Trophoblast cell (in vitro differentiated cells and primary cell): ENCODE measurements around the gene IL15.

Source experiments
- DNase-seq, 2 donors: peaks; one replicate each; pipeline ENCODE4 v3.0.0-alpha.2; 2016
- H2AFZ ChIP-seq: 2 replicates; pipeline ENCODE4 v1.6.1; 2013; ENCODE audit warnings: low read length, moderate library complexity, mild to moderate bottlenecking; ENCODE audit not compliant: insufficient read depth, poor library complexity
- H2AK5ac ChIP-seq: 2 replicates; pipeline ENCODE4 v1.6.1; 2013; ENCODE audit warnings: mild to moderate bottlenecking, low read length
- H2BK120ac ChIP-seq: 2 replicates; pipeline ENCODE4 v1.6.1; 2013; ENCODE audit warnings: low read length, mild to moderate bottlenecking, moderate library complexity; ENCODE audit not compliant: insufficient read depth, poor library complexity
- H2BK12ac ChIP-seq: 2 replicates; pipeline ENCODE4 v1.6.1; 2013; ENCODE audit warnings: mild to moderate bottlenecking, low read length, moderate library complexity
- H2BK5ac ChIP-seq: 2 replicates; pipeline ENCODE4 v1.6.1; 2013; ENCODE audit warnings: low read length, low read depth, moderate library complexity, mild to moderate bottlenecking; ENCODE audit not compliant: poor library complexity
- H3K14ac ChIP-seq: 2 replicates; pipeline ENCODE4 v1.6.1; 2013; ENCODE audit warnings: mild to moderate bottlenecking, low read length
- H3K18ac ChIP-seq: 2 replicates; pipeline ENCODE4 v1.6.1; 2013; ENCODE audit warnings: mild to moderate bottlenecking, low read length
- H3K23ac ChIP-seq: 2 replicates; pipeline ENCODE4 v1.6.1; 2013; ENCODE audit warnings: low read length
- H3K27ac ChIP-seq: 2 replicates; pipeline ENCODE4 v1.5.1; 2013; ENCODE audit warnings: low read depth, mild to moderate bottlenecking, inconsistent platforms, low read length, moderate library complexity
- H3K27me3 ChIP-seq: 2 replicates; pipeline ENCODE4 v1.6.1; 2013; ENCODE audit warnings: inconsistent platforms, mild to moderate bottlenecking, low read length, moderate library complexity; ENCODE audit not compliant: insufficient read depth
- H3K36me3 ChIP-seq, 2 experiments: 1 replicate in 1 of 2; 2 replicates in 1 of 2; pipeline ENCODE4 v1.6.1; 2013; ENCODE audit warnings: low read length in 2 of 2, mild to moderate bottlenecking in 2 of 2, moderate library complexity in 1 of 2; ENCODE audit not compliant: insufficient read depth in 2 of 2, control insufficient read depth in 1 of 2
- H3K4ac ChIP-seq: 2 replicates; pipeline ENCODE4 v1.6.1; 2013; ENCODE audit warnings: low read depth, mild to moderate bottlenecking, low read length, moderate library complexity
- H3K4me1 ChIP-seq, 2 experiments: 1 replicate in 1 of 2; 2 replicates in 1 of 2; pipeline ENCODE4 v1.6.1; 2013; ENCODE audit warnings: low read length in 2 of 2, mild to moderate bottlenecking in 2 of 2, moderate library complexity in 1 of 2; ENCODE audit not compliant: insufficient read depth in 2 of 2, control insufficient read depth in 1 of 2
- H3K4me2 ChIP-seq: 2 replicates; pipeline ENCODE4 v1.6.1; 2013; ENCODE audit warnings: inconsistent platforms, mild to moderate bottlenecking, low read length, moderate library complexity
- H3K4me3 ChIP-seq: 2 replicates; pipeline ENCODE4 v1.5.1; 2013; ENCODE audit warnings: mild to moderate bottlenecking, low read depth, low read length, inconsistent platforms
- H3K79me1 ChIP-seq: one replicate; pipeline ENCODE4 v1.6.1; 2013; ENCODE audit warnings: low read length
- H3K79me2 ChIP-seq: 2 replicates; pipeline ENCODE4 v1.6.1; 2013; ENCODE audit warnings: low read length, mild to moderate bottlenecking; ENCODE audit not compliant: control insufficient read depth, insufficient read depth, poor library complexity
- H3K9ac ChIP-seq: 2 replicates; pipeline ENCODE4 v1.6.1; 2013; ENCODE audit warnings: mild to moderate bottlenecking, low read length
- H3K9me3 ChIP-seq: 2 replicates; pipeline ENCODE4 v1.6.1; 2013; ENCODE audit warnings: low read depth, mild to moderate bottlenecking, control low read depth, inconsistent platforms, low read length; ENCODE audit not compliant: insufficient read depth
- H4K12ac ChIP-seq: 2 replicates; pipeline ENCODE4 v1.6.1; 2013; ENCODE audit warnings: low read depth, mild to moderate bottlenecking, low read length, moderate library complexity
- H4K8ac ChIP-seq: 2 replicates; pipeline ENCODE4 v1.6.1; 2013; ENCODE audit warnings: low read depth, mild to moderate bottlenecking, low read length, moderate library complexity
- H4K91ac ChIP-seq: one replicate; pipeline ENCODE4 v1.6.1; 2013; ENCODE audit warnings: low read depth, mild to moderate bottlenecking, low read length, moderate library complexity
- WGBS: extraction: QIAGEN DNeasy Blood & Tissue Kit; methylation state at CpG from one replicate; pipeline ENCODE4 v1.1.7; 2013; ENCODE audit warnings: missing lambda C conversion rate; ENCODE audit not compliant: insufficient read length, insufficient coverage; ENCODE audit errors: extremely low coverage; 5-methylcytosine and 5-hydroxymethylcytosine counted together

The IL15 gene

GRCh38 chr4:141669501-141669900 lies 33.1 kb downstream of the IL15 start:
- H2BK120ac ChIP-seq: no peak overlapping the region
- no peaks in the 10 kb centered on the region for H3K27me3 ChIP-seq
- H2AK5ac ChIP-seq: no peak overlapping the region
- H3K9ac ChIP-seq: no peak overlapping the region
- no peak overlapping the region for H4K12ac ChIP-seq
- no peak overlapping the region for H4K91ac ChIP-seq
- no peak overlapping the region for H3K27ac ChIP-seq
- no peak overlapping the region for H3K14ac ChIP-seq
- H3K4me1 ChIP-seq: no peaks in the 10 kb centered on the region
- H2AFZ ChIP-seq: no peak overlapping the region
- no peaks in the 10 kb centered on the region for H3K36me3 ChIP-seq
- H3K4me2 ChIP-seq: no peak overlapping the region
- H3K18ac ChIP-seq: no peak overlapping the region
- no CpG with 5 or more reads among the region's 1 CpG for WGBS
- H3K4ac ChIP-seq: no peak overlapping the region
- no peak for DNase-seq
- H3K9me3 ChIP-seq: no peaks in the 10 kb centered on the region
- no peak overlapping the region for H3K4me3 ChIP-seq
- H4K8ac ChIP-seq: no peak overlapping the region
- H3K79me2 ChIP-seq: no peaks in the 10 kb centered on the region
- H3K23ac ChIP-seq: no peak overlapping the region
- H2BK5ac ChIP-seq: no peak overlapping the region
- H3K79me1 ChIP-seq: no peaks in the 10 kb centered on the region
- H2BK12ac ChIP-seq: no peak overlapping the region

GRCh38 chr4:141675384-141675783 lies 39.0 kb downstream of the IL15 start:
- Histone ChIP-seq H2BK12ac (no peak overlapping the region), H3K27me3 (no peaks in the 10 kb centered on the region), H3K9me3 (no peaks in the 10 kb centered on the region), H3K79me1 (no peaks in the 10 kb centered on the region), H3K23ac (no peak overlapping the region), H3K4me3 (no peak overlapping the region), H3K36me3 (no peaks in the 10 kb centered on the region), H4K12ac (no peak overlapping the region), H2BK5ac (no peak overlapping the region), H3K4ac (no peak overlapping the region), H2AFZ (no peak overlapping the region), H3K4me1 (no peaks in the 10 kb centered on the region), H3K14ac (no peak overlapping the region), H4K8ac (no peak overlapping the region), H3K4me2 (no peak overlapping the region), H3K27ac (no peak overlapping the region), H3K18ac (no peak overlapping the region), H3K79me2 (no peaks in the 10 kb centered on the region), H3K9ac (no peak overlapping the region), H2BK120ac (no peak overlapping the region), H2AK5ac (no peak overlapping the region), H4K91ac (no peak overlapping the region)
- no peak for DNase-seq
- WGBS: no CpG with 5 or more reads among the region's 2 CpGs

DNA sequence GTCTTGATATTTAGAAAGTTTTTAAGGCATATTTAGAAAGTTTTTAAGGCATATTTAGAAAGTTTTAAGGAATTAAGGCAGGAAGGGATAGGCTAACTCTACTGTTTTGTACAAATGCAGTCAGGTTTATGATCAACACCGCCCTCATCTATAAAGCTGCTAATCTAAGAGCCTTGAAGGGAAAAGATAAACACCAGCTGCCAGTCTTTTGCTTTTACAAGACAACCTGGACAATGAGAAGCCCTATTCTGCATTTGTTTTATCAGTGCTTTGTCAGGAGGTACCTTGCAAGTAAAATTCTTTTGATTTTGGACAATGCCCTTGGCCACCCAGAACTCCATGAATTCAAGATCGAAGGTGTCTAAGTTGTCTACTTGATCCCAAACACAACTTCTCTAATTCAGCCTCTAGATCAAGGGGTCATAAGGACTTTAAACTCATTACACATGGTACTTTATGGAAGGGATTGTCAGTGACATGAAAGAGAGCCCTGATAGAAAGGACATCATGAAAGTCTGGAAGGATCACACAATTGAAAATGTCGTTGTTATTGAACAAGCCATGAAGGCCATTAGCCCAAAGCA lies 39.8 kb downstream of the IL15 start:
- Histone ChIP-seq H3K14ac (no peak overlapping the region), H2BK120ac (no peak overlapping the region)
- WGBS: no CpG with 5 or more reads among the region's 3 CpGs

GRCh38 chr4:141680060-141680459 lies 43.7 kb downstream of the IL15 start:
- Histone ChIP-seq H3K79me2 (no peaks in the 10 kb centered on the region), H3K14ac (no peak overlapping the region), H3K4ac (no peak overlapping the region), H2BK120ac (no peak overlapping the region), H3K4me3 (no peak overlapping the region), H3K27me3 (no peaks in the 10 kb centered on the region), H3K4me1 (no peaks in the 10 kb centered on the region), H3K9me3 (no peaks in the 10 kb centered on the region), H4K91ac (no peak overlapping the region), H2BK12ac (no peak overlapping the region), H3K9ac (no peak overlapping the region), H3K79me1 (no peaks in the 10 kb centered on the region), H2AFZ (no peak overlapping the region), H2AK5ac (no peak overlapping the region), H3K27ac (no peak overlapping the region), H3K18ac (no peak overlapping the region), H2BK5ac (no peak overlapping the region), H3K4me2 (no peak overlapping the region), H4K12ac (no peak overlapping the region), H3K36me3 (no peaks in the 10 kb centered on the region), H3K23ac (no peak overlapping the region), H4K8ac (no peak overlapping the region)
- no peak for DNase-seq
- no CpG with 5 or more reads among the region's 4 CpGs for WGBS

More for the DNA sequence above, 39.8 kb downstream of the IL15 start:
- no peaks in the 10 kb centered on the region for H3K79me2 ChIP-seq
- no peak overlapping the region for H3K23ac ChIP-seq
- no peak for DNase-seq
- H3K27ac ChIP-seq: no peak overlapping the region
- H3K4ac ChIP-seq: no peak overlapping the region
- no peak overlapping the region for H4K8ac ChIP-seq
- H3K18ac ChIP-seq: no peak overlapping the region
- H4K12ac ChIP-seq: no peak overlapping the region
- H2BK12ac ChIP-seq: no peak overlapping the region
- no peak overlapping the region for H4K91ac ChIP-seq
- no peak overlapping the region for H3K9ac ChIP-seq
- no peaks in the 10 kb centered on the region for H3K9me3 ChIP-seq
- no peak overlapping the region for H2AK5ac ChIP-seq
- H3K36me3 ChIP-seq: no peaks in the 10 kb centered on the region
- no peak overlapping the region for H3K4me2 ChIP-seq
- H2BK5ac ChIP-seq: no peak overlapping the region
- H3K4me3 ChIP-seq: no peak overlapping the region
- no peaks in the 10 kb centered on the region for H3K79me1 ChIP-seq
- H3K27me3 ChIP-seq: no peaks in the 10 kb centered on the region
- no peaks in the 10 kb centered on the region for H3K4me1 ChIP-seq
- H2AFZ ChIP-seq: no peak overlapping the region
